K562 (cell line): Measurements from ENCODE around the gene LRRC15. TPM values are rescaled to one million over a fixed set of nuclear protein-coding genes. Genes with fewer than 3 reads are reported as not detected.
A peak's percentile ranks its signal among the peaks of the same experiment; 100 is the strongest.

ENCODE experiments used
- ATAC-seq: fragments of 200-7000 bp; cut with Tn5 transposase; 3 replicates; pipeline ENCODE4 v1.9.1; 2020; ENCODE audit warnings: moderate library complexity
- BruUV-seq: library from RNA; stranded (reverse); fragments of 400-500 nt; replicated peaks from 2 replicates; lab custom pipeline; 2021; lab: Mats Ljungman, UMichigan
- CTCF ChIA-PET: fragments of 300-600 bp; formaldehyde crosslinking; extraction: SDS; loops from one replicate; lab custom pipeline; 2021; ENCODE audit warnings: low intra/inter-chr PET ratio; lab: Yijun Ruan, JAX
- POLR2A ChIA-PET: fragments of 300-600, 350-650 bp; sonication (Branson Sonifier 250); formaldehyde crosslinking; extraction: SDS; loops from one replicate; lab custom pipeline; 2021; ENCODE audit warnings: antibody characterized with exemption, inconsistent platforms; lab: Yijun Ruan, JAX
- DNase-seq, 4 experiments: peaks; one replicate each; pipeline versions ENCODE4 v3.0.0 to v3.0.0-alpha.2; 2011 to 2018; ENCODE audit warnings: low spot score in 3 of 4, mixed read lengths in 3 of 4; ENCODE audit errors: extremely low read depth in 1 of 4
- FAIRE-seq: peaks from 2 replicates; lab custom pipeline; 2011; peaks lifted over from hg19 to GRCh38; lab: Jason Lieb, UNC
- H2AFZ ChIP-seq: 2 replicates; pipeline ENCODE4 v1.6.0; 2011; ENCODE audit warnings: low read depth, low read length, control low read depth, inconsistent platforms
- H3K27ac ChIP-seq: fragments of 200-600 bp; 3 replicates; pipeline ENCODE4 v1.8.0; 2011; ENCODE audit warnings: low read depth, mild to moderate bottlenecking, control low read depth, inconsistent platforms, low read length, moderate library complexity, mixed read lengths; ENCODE audit errors: extremely low read depth
- H3K27me3 ChIP-seq, 2 experiments: fragments of 300-600 bp in 1 of 2; 2 replicates in 1 of 2; 3 replicates in 1 of 2; pipeline versions ENCODE4 v1.6.0 to v1.8.0; 2011; ENCODE audit warnings: inconsistent platforms in 2 of 2, low read length in 2 of 2, mild to moderate bottlenecking in 1 of 2, mixed read lengths in 1 of 2, moderate library complexity in 1 of 2; ENCODE audit not compliant: control insufficient read depth in 2 of 2, insufficient read depth in 2 of 2
- H3K36me3 ChIP-seq: fragments of 300-600 bp; 3 replicates; pipeline ENCODE4 v1.8.0; 2011; ENCODE audit warnings: mild to moderate bottlenecking, low read length, inconsistent platforms; ENCODE audit not compliant: control insufficient read depth, insufficient read depth
- H3K4me1 ChIP-seq, 2 experiments: fragments of 200-600 bp in 1 of 2; replicated peaks in 1 of 2; 2 replicates in 1 of 2; 3 replicates in 1 of 2; pipeline versions ENCODE4 v1.5.1 to v1.8.0; 2011; ENCODE audit warnings: inconsistent platforms in 2 of 2, low read length in 2 of 2, mild to moderate bottlenecking in 1 of 2, mixed read lengths in 1 of 2, moderate library complexity in 1 of 2; ENCODE audit not compliant: control insufficient read depth in 2 of 2, insufficient read depth in 2 of 2
- H3K4me2 ChIP-seq: 2 replicates; pipeline ENCODE4 v1.6.1; 2011; ENCODE audit warnings: low read length, control low read depth, inconsistent platforms, mixed read lengths; ENCODE audit not compliant: insufficient read depth
- H3K4me3 ChIP-seq: fragments of 200-600 bp; sonication (generic), shearing (Covaris generic); 2 replicates; pipeline ENCODE4 v1.5.1; 2016; ENCODE audit warnings: control low read depth, inconsistent platforms
- H3K79me2 ChIP-seq: fragments of 200-600 bp; 3 replicates; pipeline ENCODE4 v1.8.0; 2011; ENCODE audit warnings: low read length, inconsistent platforms; ENCODE audit not compliant: control insufficient read depth, insufficient read depth
- H3K9ac ChIP-seq, 2 experiments: 2 replicates each; pipeline versions ENCODE4 v1.6.0 to v1.6.1; 2011; ENCODE audit warnings: low read depth in 2 of 2, low read length in 2 of 2, control low read depth in 1 of 2, inconsistent platforms in 1 of 2, mild to moderate bottlenecking in 1 of 2, mixed read lengths in 1 of 2; ENCODE audit not compliant: insufficient read depth in 1 of 2
- H3K9me1 ChIP-seq: one replicate; pipeline ENCODE4 v1.6.0; 2011; ENCODE audit warnings: inconsistent platforms, mild to moderate bottlenecking, low read length, moderate library complexity; ENCODE audit not compliant: control insufficient read depth, insufficient read depth
- H3K9me3 ChIP-seq: replicated peaks from 2 replicates; pipeline ENCODE4 v1.5.1; 2011; ENCODE audit warnings: low read depth, low read length, inconsistent platforms; ENCODE audit not compliant: control insufficient read depth, insufficient read depth
- H4K20me1 ChIP-seq: replicated peaks from 2 replicates; pipeline ENCODE4 v1.6.1; 2011; ENCODE audit warnings: low read length, inconsistent platforms, mixed read lengths; ENCODE audit not compliant: control insufficient read depth, insufficient read depth
- CHCHD3 ChIP-seq: fragments of 250-450 bp; sonication (Bioruptor Pico); IDR thresholded peaks from 2 replicates; pipeline ENCODE4 v2.1.2; 2022; ENCODE audit warnings: mild to moderate bottlenecking
- ERF ChIP-seq: fragments of 450-650 bp; formaldehyde crosslinking; IDR thresholded peaks from 2 replicates; pipeline ENCODE4 v1.4.0; 2020; ENCODE audit warnings: mild to moderate bottlenecking, mixed read lengths
- LARP7 ChIP-seq: fragments of 450-650 bp; IDR thresholded peaks from 2 replicates; pipeline ENCODE4 v1.6.1; 2016
- MYBL2 ChIP-seq, 2 experiments: fragments of 450-650 bp in 1 of 2; sonication (generic) in 1 of 2; formaldehyde crosslinking in 1 of 2; IDR thresholded peaks; 2 replicates each; pipeline versions ENCODE4 v1.6.1 to v1.8.1; 2017 to 2022; ENCODE audit warnings: borderline replicate concordance in 1 of 2, inconsistent platforms in 1 of 2, low read depth in 1 of 2, mild to moderate bottlenecking in 1 of 2, missing genetic modification reagents in 1 of 2, moderate library complexity in 1 of 2
- PHF21A ChIP-seq: fragments of 450-650 bp; IDR thresholded peaks from 2 replicates; pipeline ENCODE4 v1.6.1; 2017; ENCODE audit warnings: low read depth, borderline replicate concordance
- PTTG1 ChIP-seq: fragments of 450-650 bp; IDR thresholded peaks from 2 replicates; pipeline ENCODE4 v1.6.1; 2016; ENCODE audit warnings: low read depth, mild to moderate bottlenecking, missing genetic modification characterization, missing compliant biosample characterization
- RBM25 ChIP-seq: fragments of 200-400 bp; formaldehyde crosslinking; IDR thresholded peaks from 2 replicates; pipeline ENCODE4 v1.6.1; 2018; ENCODE audit warnings: low read length, low read depth, moderate library complexity; ENCODE audit not compliant: severe bottlenecking
- SP1 ChIP-seq: sonication (generic); formaldehyde crosslinking; IDR thresholded peaks from 2 replicates; pipeline ENCODE4 v1.8.1; 2022; ENCODE audit warnings: mild to moderate bottlenecking, missing genetic modification reagents
- SREBF1 ChIP-seq: fragments of 150-350 bp; IDR thresholded peaks from 2 replicates; pipeline ENCODE4 v1.6.1; 2014; ENCODE audit warnings: antibody characterized with exemption, low read depth, low read length, borderline replicate concordance
- YBX1 ChIP-seq: fragments of 450-650 bp; IDR thresholded peaks from 2 replicates; pipeline ENCODE4 v1.7.1; 2016; ENCODE audit warnings: mild to moderate bottlenecking
- ZFP36 ChIP-seq: fragments of 150-350 bp; IDR thresholded peaks from 2 replicates; pipeline ENCODE4 v1.6.1; 2018; ENCODE audit warnings: low read length, low read depth; ENCODE audit not compliant: partially characterized antibody
- WGBS: fragments of 100-300 bp; shearing (Covaris generic); methylation state at CpG from one replicate; pipeline ENCODE4 v1.1.6; 2016; ENCODE audit warnings: low coverage, mixed read lengths; ENCODE audit not compliant: insufficient coverage; ENCODE audit errors: missing lambda C conversion rate; 5-methylcytosine and 5-hydroxymethylcytosine counted together
- in situ Hi-C: fragments of 300-500 bp; cut with MboI; formaldehyde crosslinking; loops from 4 replicates; pipeline ENCODE4 v1.15.0; 2018; ENCODE audit warnings: inconsistent platforms, mixed read lengths
- intact Hi-C: fragments of 100-400 bp; cut with micrococcal nuclease; formaldehyde crosslinking; loops from 2 replicates; pipeline ENCODE4 v1.14.2; 2022
- polyA plus RNA-seq, 8 experiments: library from polyadenylated mRNA; depleted of rRNA in 4 of 8; stranded (reverse) in 5 of 8; unstranded in 3 of 8; fragments of >200 nt; fragmentation: Nextera tagmentation in 2 of 8; fragmentation: Illumina TruSeq in 1 of 8; extraction: Ambion mirVana in 2 of 8; extraction: Trizol in 1 of 8; gene quantifications; 2 replicates each; pipeline versions ENCODE4 v1.2.1 to v1.2.3, GENCODE V29; 2011 to 2014; ENCODE audit warnings: inconsistent platforms in 1 of 8, missing spikeins in 1 of 8
- total RNA-seq, 7 experiments: library from RNA; depleted of rRNA in 6 of 7; stranded (reverse); fragments of >200 nt in 6 of 7; fragmentation: Illumina TruSeq in 2 of 7; extraction: Trizol in 2 of 7; gene quantifications; 2 replicates each; pipeline versions ENCODE4 v1.2.1 to v1.2.3, GENCODE V29; 2011 to 2021; ENCODE audit warnings: low replicate concordance in 1 of 7
- TF ChIP-seq, protein P1 (sequence below): IDR thresholded peaks from 2 replicates; pipeline ENCODE4 v1.6.1; 2012; ENCODE audit warnings: low read depth, low read length, improper control_type of control experiment, borderline replicate concordance
- TF ChIP-seq, protein P2 (sequence below): sonication (generic); formaldehyde crosslinking; IDR thresholded peaks from 2 replicates; pipeline ENCODE4 v1.8.1; 2023; ENCODE audit warnings: mild to moderate bottlenecking, missing genetic modification reagents
- TF ChIP-seq, protein P3 (sequence below): sonication (generic); formaldehyde crosslinking; IDR thresholded peaks from 2 replicates; pipeline ENCODE4 v1.8.0; 2023; ENCODE audit warnings: mild to moderate bottlenecking, missing genetic modification reagents

Gene LRRC15
- total and polyA plus RNA-seq, 9 of the 15 experiments (the other 6 are each of a cell fraction or from before 2014, with no cell fraction given), result not detected

DNA sequence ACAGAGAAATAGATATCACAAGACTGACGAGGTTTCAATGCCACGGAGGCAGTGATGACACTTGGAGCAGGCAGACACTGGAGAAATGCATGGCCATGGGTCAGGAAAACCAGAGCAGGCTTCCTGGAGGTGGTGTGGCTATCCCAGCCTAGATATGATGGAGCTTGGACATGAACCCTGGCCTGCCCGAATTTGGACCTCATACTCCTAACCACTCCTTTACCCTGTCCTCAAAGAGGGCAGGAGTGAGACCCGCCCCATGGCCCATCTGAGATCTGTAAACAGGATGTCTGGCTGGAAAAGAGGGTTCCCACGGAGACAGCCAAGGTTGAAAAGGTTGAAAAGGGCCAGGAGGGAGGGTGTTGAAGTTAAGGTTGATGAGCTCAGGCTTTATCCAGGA, 49.4 kb downstream of the LRRC15 start:
- BruUV-seq, result no TSS peak
- ATAC-seq (no peak), FAIRE-seq (no peak), DNase-seq (no peak)
- Histone ChIP-seq H3K4me3 (no peak overlapping the region), H2AFZ (no peak overlapping the region), H3K27ac (no peak overlapping the region), H3K36me3 (no peaks in the 10 kb centered on the region), H3K27me3 (no peaks in the 10 kb centered on the region), H3K4me1 (peaks cover 16 to 37% of the 10 kb centered on the region in 2 experiments), H4K20me1 (no peaks in the 10 kb centered on the region), H3K9me1 (no peaks in the 10 kb centered on the region), H3K4me2 (no peak overlapping the region), H3K79me2 (no peaks in the 10 kb centered on the region), H3K9me3 (peaks cover 4% of the 10 kb centered on the region; the same call in 1 of the 2 replicates), H3K9ac (no peak overlapping the region)
- in situ Hi-C loops, result loop anchor here (10.0 to 25.0 kb wide), 2 partner anchors 665 to 1508 kb away; no protein-coding TSS in a partner anchor
- CTCF ChIA-PET, result no interaction called here
- 19% methylated on average over 5 of the region's 5 CpGs for WGBS
- POLR2A ChIA-PET, result no interaction called here
- intact Hi-C loops, result loop anchor here (10.0 kb wide), 1 partner anchor 725 kb away; the partner anchor contains the start of gene OPA1
- TF ChIP-seq RBM25 (peak; percentile 39), PHF21A (no peak), YBX1 (no peak), LARP7 (no peak), ERF (CRISPR knock-in tag) (no peak), PTTG1 (no peak), CHCHD3 (CRISPR knock-in tag) (no peak), MYBL2 (IDR thresholded peaks at IDR 0.05; ENCODE audit: low read depth) (no peak), MYBL2 (CRISPR knock-in tag; IDR thresholded peaks at IDR 0.05; ENCODE audit: borderline replicate concordance) (no peak), ZFP36 (peak; percentile 70), SREBF1 (no peak), SP1 (CRISPR knock-in tag) (no peak)
- TF ChIP-seq, protein P1, sequence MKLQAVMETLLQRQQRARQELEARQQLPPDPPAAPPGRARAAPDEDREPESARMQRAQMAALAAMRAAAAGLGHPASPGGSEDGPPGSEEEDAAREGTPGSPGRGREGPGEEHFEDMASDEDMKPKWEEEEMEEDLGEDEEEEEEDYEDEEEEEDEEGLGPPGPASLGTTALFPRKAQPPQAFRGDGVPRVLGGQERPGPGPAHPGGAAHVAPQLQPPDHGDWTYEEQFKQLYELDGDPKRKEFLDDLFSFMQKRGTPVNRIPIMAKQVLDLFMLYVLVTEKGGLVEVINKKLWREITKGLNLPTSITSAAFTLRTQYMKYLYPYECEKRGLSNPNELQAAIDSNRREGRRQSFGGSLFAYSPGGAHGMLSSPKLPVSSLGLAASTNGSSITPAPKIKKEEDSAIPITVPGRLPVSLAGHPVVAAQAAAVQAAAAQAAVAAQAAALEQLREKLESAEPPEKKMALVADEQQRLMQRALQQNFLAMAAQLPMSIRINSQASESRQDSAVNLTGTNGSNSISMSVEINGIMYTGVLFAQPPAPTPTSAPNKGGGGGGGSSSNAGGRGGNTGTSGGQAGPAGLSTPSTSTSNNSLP, result no peak
- TF ChIP-seq, protein P2, sequence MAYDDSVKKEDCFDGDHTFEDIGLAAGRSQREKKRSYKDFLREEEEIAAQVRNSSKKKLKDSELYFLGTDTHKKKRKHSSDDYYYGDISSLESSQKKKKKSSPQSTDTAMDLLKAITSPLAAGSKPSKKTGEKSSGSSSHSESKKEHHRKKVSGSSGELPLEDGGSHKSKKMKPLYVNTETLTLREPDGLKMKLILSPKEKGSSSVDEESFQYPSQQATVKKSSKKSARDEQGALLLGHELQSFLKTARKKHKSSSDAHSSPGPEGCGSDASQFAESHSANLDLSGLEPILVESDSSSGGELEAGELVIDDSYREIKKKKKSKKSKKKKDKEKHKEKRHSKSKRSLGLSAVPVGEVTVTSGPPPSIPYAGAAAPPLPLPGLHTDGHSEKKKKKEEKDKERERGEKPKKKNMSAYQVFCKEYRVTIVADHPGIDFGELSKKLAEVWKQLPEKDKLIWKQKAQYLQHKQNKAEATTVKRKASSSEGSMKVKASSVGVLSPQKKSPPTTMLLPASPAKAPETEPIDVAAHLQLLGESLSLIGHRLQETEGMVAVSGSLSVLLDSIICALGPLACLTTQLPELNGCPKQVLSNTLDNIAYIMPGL, result no peak
- TF ChIP-seq, protein P3, sequence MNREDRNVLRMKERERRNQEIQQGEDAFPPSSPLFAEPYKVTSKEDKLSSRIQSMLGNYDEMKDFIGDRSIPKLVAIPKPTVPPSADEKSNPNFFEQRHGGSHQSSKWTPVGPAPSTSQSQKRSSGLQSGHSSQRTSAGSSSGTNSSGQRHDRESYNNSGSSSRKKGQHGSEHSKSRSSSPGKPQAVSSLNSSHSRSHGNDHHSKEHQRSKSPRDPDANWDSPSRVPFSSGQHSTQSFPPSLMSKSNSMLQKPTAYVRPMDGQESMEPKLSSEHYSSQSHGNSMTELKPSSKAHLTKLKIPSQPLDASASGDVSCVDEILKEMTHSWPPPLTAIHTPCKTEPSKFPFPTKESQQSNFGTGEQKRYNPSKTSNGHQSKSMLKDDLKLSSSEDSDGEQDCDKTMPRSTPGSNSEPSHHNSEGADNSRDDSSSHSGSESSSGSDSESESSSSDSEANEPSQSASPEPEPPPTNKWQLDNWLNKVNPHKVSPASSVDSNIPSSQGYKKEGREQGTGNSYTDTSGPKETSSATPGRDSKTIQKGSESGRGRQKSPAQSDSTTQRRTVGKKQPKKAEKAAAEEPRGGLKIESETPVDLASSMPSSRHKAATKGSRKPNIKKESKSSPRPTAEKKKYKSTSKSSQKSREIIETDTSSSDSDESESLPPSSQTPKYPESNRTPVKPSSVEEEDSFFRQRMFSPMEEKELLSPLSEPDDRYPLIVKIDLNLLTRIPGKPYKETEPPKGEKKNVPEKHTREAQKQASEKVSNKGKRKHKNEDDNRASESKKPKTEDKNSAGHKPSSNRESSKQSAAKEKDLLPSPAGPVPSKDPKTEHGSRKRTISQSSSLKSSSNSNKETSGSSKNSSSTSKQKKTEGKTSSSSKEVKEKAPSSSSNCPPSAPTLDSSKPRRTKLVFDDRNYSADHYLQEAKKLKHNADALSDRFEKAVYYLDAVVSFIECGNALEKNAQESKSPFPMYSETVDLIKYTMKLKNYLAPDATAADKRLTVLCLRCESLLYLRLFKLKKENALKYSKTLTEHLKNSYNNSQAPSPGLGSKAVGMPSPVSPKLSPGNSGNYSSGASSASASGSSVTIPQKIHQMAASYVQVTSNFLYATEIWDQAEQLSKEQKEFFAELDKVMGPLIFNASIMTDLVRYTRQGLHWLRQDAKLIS, result no peak
